COLO829 (cell line): ENCODE data around the gene GAGE10.
A peak's percentile ranks its signal among the peaks of the same experiment; 100 is the strongest.
"Not testable (repeated sequence)": the region's sequence is repeated elsewhere in the genome, so short reads cannot be mapped to it uniquely, and the experiment has no call there.

Source experiments
- DNase-seq: peaks from one replicate; pipeline ENCODE4 v3.0.0; 2012; ENCODE audit warnings: low spot score

The GAGE10 gene

DNA sequence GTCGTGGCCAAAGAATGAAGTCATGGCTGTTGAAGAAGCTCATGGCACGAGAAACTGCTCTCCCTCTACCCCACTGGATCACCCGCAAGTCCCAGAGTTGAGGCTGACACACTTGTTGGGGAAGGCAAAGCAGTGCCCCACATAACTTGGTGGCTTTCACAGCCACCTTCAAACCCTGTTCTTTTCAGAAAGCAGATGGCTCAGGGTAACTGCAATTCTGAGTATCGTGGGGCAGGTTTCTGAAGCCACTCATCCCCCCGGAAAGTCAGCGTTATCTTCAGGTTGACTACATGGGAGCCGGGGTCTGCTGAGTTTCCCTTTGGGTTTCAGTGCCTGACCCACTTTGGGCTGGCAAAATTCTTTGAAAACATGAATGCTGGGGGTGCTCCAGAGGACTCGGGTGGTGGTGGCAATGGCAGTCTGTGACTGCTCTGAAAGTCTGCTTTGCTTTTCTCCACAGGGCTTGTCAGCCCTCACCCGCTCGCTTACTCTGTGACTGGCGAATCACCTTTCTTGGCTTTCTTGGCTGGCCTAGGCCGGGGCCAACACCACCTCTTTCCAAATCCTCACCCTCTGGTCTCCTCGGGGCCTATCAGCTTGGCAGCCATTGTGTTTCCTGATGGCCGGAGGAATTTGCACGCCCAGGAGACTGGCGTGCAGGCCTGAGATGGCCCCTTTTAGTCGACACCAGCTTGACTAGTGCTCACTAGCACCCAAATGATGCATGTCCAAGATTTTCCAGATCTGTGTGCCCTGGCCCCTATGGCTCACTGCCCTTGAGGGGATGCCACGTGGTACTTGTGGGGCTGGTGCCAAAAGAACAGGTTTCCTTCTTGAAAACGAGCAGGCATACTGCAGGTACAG lies 26.5 kb upstream of the GAGE10 start:
- no peak for DNase-seq

DNA sequence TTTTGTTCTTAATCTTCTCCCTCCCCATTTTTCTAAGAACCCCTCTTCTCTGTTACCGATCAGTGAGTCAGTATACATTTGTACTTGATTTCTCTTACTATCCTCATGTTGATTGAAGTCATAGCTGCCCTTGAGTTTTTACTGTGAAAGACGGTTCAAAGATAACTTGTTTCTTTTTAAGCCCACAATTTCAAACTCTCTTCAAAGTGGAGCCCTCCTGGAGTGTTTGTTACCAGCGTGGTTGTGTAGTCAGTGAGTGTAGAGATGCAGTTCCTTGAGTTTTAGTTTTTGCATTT lies 26.0 kb upstream of the GAGE10 start:
- no peak for DNase-seq

DNA sequence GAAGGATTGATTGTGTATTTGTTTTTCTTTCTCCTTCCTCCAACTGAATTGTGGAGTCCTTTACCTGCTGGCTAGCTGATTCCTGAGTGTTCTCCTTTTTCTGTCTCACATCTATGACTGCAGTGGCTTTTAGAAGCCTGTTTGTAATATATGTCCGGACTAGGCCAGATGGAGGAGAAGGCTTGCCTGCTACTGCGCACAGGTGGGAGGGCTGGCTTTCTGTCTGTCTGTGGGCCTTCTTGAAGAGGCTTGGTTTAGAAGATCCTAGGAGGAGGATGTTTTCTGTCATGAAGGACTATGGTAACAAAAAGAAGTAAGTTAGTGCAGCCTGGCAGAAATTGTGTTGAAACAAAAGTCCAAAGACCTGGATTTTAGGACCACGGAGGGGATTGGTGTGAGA lies 25.4 kb upstream of the GAGE10 start:
- DNase-seq, result no peak

DNA sequence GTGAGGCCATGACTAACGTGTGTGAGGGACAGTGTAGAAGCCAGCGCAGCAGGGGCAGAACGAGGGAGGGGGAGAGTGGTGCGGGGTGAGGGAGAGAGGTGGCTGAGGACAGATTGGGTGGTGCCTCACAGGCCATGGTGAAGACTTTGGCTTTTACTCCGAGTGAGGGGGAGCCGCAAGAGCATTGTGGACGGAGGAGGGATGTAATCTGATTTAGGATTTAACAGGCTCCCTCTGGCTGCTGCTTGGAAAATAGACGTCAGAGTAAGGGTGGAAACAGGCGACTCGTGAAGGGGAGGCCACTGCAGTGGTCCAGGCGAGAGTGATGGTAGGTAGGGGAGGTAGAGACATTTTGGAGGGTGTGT lies 20.8 kb upstream of the GAGE10 start:
- no peak for DNase-seq

DNA sequence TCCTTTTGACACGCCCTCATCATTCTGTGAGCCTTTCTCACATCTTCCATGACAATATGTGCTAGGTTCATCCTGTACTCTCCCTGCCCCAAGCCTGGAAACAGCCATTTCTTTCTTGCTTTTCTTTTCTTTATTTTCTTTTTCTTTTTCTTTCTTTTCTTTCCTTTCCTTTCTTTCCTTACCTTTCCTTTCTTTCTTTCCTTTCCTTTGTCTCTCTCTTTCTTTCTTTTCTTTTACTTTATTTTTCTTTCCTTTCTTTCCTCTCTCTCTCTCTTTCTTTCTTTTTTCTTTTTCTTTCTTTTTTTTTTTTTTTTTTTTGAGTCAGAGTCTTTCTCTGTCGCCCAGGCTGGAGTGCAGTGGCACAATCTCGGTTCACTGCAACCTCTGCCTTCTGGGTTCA lies 19.2 kb upstream of the GAGE10 start:
- DNase-seq, result no peak

DNA sequence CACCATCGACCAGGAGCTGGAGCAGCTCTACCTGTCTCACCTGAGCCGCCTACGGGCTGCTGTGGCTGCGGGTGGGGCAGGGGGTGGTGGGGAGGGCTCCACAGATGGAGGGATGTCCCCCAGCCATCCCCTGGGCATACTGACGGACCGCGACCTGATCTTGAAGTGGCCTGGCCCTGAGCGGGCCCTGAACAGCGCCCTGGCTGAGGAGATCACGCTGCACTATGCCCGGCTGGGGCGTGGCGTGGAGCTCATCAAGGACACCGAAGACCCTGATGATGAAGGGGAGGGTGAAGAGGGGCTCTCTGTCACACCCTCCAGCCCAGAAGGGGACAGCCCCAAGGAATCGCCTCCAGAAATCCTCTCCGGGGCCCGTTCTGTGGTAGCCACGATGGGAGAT lies 17.3 kb upstream of the GAGE10 start:
- DNase-seq, result no peak

DNA sequence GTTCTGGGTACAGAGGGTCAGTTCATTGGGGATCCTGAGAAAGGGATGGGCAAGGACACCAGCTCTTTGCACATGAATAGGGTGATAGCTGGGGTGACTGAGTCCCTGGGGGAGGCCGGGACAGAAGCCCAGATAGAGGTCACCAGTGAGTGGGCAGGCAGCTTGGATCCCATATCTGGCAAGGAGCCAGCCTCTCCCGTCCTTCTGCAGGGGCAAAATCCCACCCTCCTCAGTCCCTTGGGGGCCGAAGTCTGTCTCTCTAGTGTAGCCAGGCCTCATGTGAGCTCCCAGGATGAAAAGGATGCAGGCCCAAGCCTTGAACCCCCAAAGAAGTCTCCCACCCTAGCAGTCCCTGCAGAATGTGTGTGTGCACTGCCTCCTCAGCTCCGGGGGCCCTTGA lies 16.9 kb upstream of the GAGE10 start:
- DNase-seq, result no peak

DNA sequence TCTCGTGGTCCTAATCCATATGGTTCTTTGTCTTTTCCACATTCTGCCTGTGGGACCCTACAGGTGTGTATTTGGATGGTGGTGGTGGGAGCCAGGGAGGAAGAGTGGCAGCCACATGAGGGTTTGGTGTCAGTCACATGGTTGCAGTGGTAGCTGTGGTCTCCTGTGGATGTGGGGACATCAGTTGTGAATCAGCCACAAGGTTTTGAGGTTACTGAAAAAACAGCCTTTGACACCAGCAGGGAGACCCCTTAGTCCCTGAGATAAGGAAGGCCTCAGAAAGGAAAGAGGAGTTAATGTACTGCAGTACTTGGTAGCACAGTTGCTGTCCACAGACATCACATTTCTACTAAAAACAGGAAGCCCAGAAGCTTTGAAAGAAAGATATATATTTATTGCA lies 15.8 kb upstream of the GAGE10 start:
- DNase-seq, result no peak

DNA sequence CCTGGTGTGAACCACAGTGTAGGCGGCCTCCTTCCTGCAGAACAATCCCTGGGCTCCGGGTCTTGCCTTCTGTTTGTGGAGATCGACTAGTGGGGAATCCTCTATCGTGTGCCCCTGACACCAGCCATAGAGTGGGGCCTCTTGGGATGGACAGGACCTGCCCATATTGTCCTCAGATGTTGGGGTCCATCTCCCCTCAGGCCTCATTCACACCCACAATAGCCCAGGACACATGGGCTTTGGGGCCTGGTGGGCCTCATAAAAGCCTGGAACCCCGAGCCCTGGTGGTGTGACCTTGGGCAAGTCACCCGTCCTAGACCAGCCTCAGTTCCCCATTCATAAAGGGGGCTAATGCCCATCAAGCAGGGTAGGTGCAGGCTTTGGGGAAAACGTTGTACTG lies 13.2 kb upstream of the GAGE10 start:
- DNase-seq, result no peak

DNA sequence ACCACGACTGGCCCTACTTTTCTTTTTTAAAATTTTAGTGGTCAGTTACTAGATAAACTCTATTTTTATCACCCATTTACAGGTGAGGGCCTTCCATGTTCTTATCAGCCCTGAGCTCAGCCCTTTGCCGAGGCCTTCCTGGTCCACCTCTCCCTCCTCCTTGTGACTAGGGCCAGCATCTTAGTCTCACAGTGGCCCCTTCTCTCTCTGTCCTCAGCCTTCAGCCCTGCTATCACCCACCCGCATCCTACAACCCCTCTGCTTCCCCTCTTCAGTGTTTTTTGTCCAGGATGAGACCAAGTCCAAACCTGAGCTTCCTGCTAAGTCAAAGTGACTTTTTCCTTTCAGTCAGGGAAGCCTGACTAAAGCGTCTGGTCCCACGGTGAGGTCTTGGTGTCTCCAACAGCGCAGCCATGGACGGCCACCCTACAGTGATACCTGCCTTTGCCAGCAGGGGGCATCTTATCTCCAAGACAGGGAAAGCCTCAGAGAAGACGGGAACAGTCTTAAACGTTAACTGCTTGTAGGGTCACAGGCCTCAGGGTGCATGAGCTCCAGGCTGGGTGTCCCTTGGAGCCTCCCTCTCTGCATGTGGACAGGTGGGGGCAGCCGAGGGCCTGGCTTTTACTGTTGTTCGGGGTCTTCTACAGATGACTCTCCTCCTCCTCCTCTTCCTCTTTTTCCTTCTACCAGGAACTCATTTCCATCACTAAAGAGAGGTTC lies 11.7 kb upstream of the GAGE10 start:
- DNase-seq, result peak; percentile 28

DNA sequence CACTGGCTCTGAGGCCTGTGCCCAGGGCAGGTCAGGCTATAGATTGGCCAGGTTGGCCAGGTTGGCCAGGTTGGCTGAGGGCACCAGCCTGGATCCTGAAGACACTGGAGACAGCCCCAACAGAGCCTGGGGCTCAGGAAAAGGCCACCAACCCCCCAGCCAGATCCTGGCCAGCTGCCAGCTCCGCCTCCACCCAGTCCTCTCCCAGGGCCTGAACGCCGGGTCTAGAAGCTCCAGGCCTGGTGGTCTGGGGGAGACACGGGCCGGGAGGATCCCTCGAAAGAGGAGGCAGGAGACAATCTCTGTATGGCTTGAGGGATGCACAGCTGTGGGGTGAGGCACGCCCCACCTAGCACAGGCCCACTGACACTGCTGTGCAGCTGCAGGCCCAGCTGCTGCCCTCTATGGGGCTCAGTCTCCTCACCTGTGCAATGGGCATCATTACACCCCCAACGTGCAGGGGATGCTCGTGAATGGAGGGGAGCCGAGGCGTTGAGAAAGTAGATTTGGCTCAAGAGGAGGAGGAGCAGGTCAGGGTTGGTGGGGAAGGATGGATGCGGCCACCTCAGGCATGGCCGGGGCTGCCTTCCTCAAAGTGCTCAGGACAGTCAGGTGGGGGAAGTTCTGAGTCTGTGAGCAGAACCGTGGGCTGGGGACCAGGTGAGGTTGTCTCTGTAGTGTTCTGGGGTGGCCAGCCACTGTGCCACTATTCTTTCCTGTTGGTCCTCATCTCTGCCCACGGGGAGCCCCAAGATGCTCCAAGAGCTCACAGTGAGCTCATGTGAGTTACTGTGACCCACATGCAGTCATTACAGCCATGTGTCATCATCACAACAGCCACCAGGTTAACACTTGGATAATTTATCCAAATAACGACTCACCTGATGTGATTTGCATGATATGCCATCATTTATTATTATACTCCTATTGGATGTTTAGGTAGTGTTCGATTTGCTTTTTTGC lies 10.8 kb upstream of the GAGE10 start:
- no peak for DNase-seq

DNA sequence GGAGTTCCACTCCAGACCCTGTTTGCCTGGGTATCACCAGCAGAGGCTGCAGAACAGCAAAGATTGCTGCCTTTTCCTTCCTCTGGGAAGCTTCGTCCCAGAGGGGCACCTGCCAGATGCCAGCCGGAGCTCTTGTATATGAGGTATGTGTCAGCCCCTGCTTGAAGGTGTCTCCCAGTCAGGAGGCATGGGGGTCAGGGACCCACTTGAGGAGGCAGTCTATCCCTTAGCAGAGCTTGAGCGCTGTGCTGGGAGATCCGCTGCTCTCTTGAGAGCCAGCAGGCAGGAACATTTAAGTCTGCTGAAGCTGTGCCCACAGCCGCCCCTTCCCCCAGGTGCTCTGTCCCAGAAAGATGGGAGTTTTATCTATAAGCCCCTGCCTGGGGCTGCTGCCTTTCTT lies 4.2 kb upstream of the GAGE10 start:
- DNase-seq, result not testable (repeated sequence)

DNA sequence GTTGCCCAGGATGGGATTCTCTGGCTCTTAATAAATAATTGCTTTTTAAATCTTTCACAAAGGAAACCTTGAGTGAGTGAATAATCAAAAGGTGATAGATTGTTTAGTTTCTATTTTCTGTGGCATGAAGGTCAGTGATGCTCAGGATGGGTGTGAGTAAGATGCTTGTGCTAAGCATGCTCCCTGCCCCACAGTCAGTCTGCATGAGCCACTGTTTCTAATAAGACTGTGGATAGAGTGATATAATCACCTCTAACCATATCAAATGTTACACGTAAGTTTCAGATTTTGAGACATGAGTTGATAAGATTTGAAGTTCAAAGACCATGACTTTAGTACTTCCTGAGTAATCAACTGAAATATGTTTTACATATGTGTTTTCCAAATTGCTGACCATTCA lies 2.7 kb upstream of the GAGE10 start:
- DNase-seq, result no peak

DNA sequence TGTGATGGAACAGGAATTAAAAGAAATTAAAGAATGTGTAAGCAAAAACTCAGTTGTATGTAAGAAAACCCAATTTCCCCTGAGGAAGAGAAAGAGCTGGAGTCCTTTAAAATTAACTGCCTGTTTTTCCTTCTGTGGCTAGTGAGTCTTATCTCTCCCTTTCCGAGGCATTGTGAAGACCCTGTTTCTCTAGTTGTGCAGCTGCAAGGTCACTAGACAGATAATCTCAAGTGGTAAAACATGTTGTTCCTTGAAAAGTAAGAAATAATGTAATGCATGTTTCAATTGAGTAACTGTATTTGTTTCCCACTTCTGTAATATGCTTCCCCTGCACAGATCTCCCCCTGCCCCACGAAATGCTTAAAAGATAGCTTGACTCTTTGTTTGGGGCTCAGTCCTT lies 4.3 kb downstream of the GAGE10 start:
- DNase-seq, result not testable (repeated sequence)

DNA sequence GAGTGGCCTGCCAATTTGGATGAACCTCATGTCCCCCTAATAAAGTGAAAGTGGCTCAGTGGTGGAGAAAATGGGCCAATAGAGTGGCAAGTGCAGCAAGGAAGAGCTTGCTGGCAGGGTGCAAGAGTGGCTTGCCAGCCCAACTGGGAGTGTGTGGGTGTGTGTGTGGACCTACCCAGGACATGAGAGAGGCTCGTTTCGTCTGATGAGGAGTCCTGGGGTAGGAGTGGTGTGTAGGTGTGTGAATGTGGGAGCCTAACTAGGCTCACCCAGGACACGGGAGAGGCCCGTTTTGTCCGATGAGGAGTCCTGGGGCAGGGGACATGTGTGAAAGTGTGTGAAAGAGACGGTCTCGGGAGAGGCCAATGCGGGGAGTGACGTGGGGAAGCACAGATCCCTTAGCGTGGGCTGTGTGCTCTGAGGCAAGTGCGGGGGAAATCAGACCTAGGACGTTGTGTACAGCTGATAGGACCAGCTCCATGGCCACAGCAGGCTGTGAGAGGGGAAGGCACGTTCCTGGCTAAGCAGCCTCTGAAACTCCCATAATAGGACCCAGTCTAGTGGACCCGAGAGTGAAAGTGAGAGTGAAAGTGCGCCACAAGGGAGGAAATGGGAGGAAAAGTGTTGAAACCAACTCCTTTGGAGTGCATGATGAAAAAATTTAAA lies 5.3 kb downstream of the GAGE10 start:
- DNase-seq, result peak; percentile 6

DNA sequence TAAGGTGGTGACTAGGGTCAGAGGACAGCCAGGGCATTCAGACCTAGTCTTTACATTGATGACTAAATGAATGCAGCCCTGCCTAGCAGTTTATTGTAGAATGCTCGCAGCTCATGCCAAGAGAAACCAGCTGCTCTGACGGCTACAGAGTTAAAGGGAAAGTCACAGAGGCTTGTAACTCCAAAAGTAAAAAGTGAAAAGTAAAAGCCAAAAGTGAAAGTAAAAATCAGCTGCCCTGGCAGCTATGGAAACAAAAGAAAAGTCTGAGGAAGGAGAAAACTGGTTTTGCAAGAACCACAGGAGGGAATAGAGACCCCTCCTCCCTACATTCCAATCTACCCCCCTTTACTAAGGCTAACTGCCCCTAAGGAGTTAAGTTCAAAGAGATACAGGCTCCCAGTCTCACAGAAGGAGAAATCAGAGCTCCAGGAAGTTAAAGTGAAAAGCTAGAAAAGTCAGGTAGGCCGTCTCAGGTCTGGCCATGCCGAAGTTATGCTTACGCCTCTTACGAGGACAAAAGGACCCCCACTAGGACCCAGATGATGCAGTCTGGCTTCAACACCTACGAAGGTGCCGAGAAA lies 6.0 kb downstream of the GAGE10 start:
- no peak for DNase-seq

DNA sequence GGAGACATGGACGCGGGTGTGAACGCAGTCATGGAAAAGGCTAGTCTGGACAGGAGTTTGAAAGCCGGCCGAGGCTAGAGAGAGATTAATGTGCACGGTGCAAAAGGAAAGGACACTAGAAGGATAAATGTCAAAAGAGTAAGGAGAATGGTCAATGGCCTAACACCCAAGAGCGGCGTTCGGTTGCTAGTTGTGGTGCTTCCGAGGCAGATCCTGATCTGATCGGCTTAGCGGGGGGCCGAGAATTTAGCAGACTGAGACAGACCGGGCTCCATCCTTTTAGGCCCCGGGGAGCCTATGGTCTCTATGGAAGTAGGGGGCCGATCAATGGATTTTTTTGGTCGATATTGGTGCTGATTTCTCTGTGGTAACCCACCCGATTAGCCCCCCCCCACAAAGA lies 6.9 kb downstream of the GAGE10 start:
- DNase-seq, result no peak

DNA sequence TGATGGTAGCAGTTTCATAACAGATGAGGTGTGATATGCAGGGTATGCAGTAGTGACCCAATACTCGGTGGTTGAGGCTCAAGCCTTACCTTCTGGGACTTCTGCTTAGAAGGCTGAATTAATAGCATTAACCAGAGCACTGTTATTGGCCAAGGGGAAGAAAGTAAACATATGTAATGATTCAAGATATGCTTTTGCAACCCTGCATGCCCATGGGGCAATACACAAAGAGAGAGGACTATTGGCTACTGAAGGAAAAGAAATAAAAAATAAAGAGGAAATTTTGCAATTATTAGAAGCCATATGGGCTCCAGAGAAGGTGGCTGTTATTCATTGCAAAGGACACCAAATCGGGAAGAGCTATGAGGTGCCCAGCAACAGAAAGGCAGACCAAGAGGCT lies 8.7 kb downstream of the GAGE10 start:
- DNase-seq, result no peak

DNA sequence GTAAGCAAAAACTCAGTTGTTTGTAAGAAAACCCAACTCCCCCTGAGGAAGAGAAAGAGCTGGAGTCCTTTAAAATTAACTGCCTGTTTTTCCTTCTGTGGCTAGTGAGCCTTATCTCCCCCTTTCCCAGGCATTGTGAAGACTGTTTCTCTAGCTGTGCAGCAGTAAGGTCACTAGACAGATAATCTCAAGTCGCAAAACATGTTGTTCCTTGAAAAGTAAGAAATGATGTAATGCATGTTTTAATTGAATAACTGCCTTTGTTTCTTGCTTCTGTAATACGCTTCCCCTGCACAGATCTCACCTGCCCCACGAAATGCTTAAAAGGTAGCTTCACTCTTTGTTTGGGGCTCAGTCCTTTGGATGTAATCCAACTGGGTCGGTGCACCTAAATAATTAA lies 12.6 kb downstream of the GAGE10 start:
- no peak for DNase-seq

DNA sequence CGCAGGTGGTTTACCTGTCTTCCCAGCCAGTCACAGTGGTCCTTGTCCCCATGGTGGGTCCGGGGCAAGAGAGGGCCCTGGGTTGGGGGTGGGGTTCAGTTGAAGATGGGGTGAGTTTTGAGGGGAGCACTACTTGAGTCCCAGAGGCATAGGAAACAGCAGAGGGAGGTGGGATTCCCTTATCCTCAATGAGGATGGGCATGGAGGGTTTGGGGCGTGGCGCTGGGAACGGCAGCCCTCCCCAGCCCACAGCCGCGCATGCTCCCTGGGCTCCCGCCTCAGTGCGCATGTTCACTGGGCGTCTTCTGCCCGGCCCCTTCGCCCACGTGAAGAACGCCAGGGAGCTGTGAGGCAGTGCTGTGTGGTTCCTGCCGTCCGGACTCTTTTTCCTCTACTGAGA lies 18.3 kb downstream of the GAGE10 start, which contains the start of gene GAGE12J:
TSS of gene GAGE12J (plus strand) at position 301 of the 400 bp plus-strand sequence. CDS start 1,157 bp downstream, outside the sequence.
- not testable (repeated sequence) for DNase-seq

DNA sequence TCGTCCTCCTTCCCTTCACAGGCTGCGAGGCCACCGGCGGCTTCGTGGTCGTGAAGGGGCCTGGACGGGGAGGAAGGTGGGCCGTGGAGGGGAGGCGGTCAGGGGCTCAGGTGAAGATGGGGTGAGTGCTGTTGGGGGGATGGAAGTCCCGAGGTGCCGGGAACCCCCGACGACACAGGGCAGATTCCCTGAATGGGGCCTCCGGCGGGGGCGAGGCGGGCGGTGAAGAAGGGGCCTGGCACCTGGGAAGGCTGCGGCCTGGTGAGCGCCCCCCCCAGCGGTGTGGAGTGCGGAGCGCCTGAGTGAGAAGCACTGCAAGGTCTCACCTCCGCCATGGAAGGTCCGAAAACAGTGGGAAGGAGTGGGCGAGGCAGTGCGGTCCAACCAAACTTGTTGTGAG lies 18.8 kb downstream of the GAGE10 start:
- not testable (repeated sequence) for DNase-seq

DNA sequence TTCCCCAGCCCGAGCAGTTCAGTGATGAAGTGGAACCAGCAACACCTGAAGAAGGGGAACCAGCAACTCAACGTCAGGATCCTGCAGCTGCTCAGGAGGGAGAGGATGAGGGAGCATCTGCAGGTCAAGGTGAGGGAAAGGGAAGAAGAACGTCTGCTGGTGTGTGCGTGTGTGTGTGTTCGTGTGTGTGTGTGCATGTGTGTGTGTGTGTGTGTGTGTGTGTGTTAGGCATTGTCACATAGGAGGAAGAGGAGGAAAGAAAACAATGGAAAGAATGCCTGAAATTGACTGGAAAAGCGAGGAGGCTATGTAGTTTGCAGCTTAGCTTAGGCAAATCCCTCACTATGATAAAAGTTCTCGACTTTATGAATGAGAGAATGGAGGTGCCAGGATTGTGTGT lies 20.3 kb downstream of the GAGE10 start:
- not testable (repeated sequence) for DNase-seq
